HG02588 (cell line): ENCODE results near the gene LMNTD1.
"Not testable (repeated sequence)": the region's sequence is repeated elsewhere in the genome, so short reads cannot be mapped to it uniquely, and the experiment has no call there.

ENCODE experiments used
- ATAC-seq: cut with Tn5 transposase; IDR thresholded peaks from one replicate; pipeline ENCODE4 v1.9.1; 2021; ENCODE audit warnings: mild to moderate bottlenecking, moderate library complexity; ENCODE audit not compliant: unreplicated experiment

The LMNTD1 gene

GRCh38 chr12:25433581-25434325 lies 119.3 kb downstream of the LMNTD1 start:
- no peak for ATAC-seq

GRCh38 chr12:25433024-25433423 lies 120.1 kb downstream of the LMNTD1 start:
- no peak for ATAC-seq

- ATAC-seq: no peak
These were observed 125.5 kb downstream of the LMNTD1 start for GRCh38 chr12:25427337-25428249.

- ATAC-seq: not testable (repeated sequence)
These were observed 126.3 kb downstream of the LMNTD1 start for GRCh38 chr12:25426821-25427220.
